ENCODE data around the gene BIRC5.
A peak's percentile ranks its signal among the peaks of the same experiment; 100 is the strongest.

- no peak for TF ChIP-seq CTCF (IDR thresholded peaks at IDR 0.05)
- TF ChIP-seq POLR2A (IDR thresholded peaks at IDR 0.05), result peak in 1 of 4 donors; percentile 12
- TF ChIP-seq POLR2AphosphoS5 (IDR thresholded peaks at IDR 0.05), result peak; percentile 55 to 80
These were observed 34.2 kb downstream of the BIRC5 start for GRCh38 chr17:78248051-78248914.

Measured in upper lobe of left lung (tissue), 4 donors.